GM10266 (cell line): ENCODE results near the gene CSMD2.
"Not testable (repeated sequence)": the region's sequence is repeated elsewhere in the genome, so short reads cannot be mapped to it uniquely, and the experiment has no call there.

Experiments used
- DNase-seq: peaks from one replicate; pipeline ENCODE4 v3.0.0; 2012; ENCODE audit errors: extremely low spot score
- TF ChIP-seq, protein P1 (sequence below): IDR thresholded peaks from 2 replicates; pipeline ENCODE4 v1.5.1; 2012; ENCODE audit warnings: mild to moderate bottlenecking, low read depth; ENCODE audit not compliant: control insufficient read depth, insufficient read depth; ENCODE audit errors: missing control alignments

Gene CSMD2

DNA sequence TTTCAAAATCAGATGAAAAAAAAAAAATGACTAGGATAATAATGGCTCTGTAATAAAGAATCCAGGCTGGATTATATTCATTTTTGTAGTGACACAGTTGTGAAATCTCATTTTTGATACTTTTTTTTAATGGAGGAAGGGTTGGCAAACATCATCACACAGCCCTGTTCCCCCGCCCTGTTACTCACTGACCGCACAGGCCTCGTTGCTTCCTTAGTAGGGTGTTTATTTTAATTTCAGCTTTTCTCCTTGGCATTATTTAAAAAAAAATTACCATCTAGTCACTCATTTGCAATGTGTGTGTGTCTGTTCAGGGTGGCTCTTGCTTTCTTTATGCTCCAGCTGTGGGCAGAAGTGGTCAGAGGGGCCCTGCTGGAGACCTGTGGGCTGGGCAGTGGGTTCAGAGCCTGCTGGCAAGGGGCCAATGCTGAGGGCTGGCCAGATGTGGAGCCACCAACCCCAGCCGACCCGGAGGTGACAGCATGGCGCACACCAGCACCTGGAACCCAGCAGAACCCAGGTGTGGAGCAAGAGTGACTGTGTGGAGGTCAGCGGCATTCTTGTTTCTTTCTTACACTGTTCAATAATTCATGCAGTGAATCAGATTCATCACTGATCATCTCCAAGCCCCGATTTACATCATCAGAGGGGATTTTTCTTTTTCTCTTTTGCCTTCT lies 648.0 kb downstream of the CSMD2 start:
- TF ChIP-seq, protein P1, sequence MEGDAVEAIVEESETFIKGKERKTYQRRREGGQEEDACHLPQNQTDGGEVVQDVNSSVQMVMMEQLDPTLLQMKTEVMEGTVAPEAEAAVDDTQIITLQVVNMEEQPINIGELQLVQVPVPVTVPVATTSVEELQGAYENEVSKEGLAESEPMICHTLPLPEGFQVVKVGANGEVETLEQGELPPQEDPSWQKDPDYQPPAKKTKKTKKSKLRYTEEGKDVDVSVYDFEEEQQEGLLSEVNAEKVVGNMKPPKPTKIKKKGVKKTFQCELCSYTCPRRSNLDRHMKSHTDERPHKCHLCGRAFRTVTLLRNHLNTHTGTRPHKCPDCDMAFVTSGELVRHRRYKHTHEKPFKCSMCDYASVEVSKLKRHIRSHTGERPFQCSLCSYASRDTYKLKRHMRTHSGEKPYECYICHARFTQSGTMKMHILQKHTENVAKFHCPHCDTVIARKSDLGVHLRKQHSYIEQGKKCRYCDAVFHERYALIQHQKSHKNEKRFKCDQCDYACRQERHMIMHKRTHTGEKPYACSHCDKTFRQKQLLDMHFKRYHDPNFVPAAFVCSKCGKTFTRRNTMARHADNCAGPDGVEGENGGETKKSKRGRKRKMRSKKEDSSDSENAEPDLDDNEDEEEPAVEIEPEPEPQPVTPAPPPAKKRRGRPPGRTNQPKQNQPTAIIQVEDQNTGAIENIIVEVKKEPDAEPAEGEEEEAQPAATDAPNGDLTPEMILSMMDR: no peak
- DNase-seq: no peak

DNA sequence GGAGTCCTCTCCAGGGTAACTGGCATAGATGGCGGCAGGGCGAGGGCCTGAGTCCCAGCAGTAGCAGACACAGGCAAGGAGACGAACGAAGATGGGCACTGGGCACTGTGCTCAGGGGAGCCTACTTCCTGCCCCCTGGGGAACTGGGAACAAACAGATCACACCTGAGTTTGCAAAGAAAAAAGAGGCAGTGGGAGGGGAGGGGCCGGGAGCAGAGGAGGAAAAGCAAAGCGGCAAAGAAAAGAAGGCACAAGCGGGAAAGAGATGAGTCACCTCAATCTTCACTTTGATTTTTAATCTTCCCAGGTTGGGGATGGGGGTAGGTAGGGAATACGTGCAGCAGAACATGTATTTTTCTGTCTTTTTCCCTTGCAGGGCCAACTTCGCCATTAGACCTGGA lies 648.6 kb downstream of the CSMD2 start:
- TF ChIP-seq, protein P1: no peak
- DNase-seq: no peak

DNA sequence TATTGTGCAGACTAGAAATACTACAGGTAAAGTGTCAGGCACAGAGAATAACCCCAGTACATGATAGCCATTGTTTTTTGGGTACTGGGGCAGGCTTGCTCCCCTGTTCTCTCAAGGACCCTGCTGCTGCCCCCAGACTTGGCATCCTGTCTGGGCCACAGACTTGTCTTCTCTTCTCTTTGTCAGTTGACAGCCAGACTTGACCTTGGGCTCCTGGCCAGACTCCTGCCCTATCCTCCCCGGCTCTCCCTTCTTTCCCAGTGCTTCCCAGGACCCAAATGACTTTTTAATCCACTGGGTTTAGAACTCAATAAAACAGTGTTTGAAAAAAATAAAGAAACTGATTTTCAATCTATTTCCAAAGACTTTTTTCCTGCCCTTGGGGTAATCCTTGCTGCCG lies 649.4 kb downstream of the CSMD2 start:
- TF ChIP-seq, protein P1: no peak

DNA sequence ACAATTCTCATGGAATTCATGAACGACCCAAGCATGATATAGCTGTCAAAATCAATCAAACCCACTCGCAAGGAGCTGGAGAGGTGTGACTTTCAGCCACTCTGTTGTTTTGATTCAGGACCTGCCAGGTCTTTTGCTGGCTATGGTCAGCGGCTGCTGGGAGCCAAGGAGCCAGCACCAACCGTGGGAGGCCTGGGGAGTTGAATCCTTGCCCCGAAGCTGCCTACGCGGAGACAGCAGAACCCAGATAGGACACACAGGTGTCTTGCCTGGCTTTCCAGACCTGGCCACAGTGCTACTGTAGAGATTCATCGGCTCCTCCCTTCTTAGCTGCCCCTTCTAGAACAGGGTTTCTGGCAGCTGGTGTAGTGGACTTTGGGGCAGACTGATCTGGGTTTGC lies 649.9 kb downstream of the CSMD2 start:
- DNase-seq: no peak
- TF ChIP-seq, protein P1: no peak

More for the DNA sequence above, 649.4 kb downstream of the CSMD2 start:
- DNase-seq: no peak

DNA sequence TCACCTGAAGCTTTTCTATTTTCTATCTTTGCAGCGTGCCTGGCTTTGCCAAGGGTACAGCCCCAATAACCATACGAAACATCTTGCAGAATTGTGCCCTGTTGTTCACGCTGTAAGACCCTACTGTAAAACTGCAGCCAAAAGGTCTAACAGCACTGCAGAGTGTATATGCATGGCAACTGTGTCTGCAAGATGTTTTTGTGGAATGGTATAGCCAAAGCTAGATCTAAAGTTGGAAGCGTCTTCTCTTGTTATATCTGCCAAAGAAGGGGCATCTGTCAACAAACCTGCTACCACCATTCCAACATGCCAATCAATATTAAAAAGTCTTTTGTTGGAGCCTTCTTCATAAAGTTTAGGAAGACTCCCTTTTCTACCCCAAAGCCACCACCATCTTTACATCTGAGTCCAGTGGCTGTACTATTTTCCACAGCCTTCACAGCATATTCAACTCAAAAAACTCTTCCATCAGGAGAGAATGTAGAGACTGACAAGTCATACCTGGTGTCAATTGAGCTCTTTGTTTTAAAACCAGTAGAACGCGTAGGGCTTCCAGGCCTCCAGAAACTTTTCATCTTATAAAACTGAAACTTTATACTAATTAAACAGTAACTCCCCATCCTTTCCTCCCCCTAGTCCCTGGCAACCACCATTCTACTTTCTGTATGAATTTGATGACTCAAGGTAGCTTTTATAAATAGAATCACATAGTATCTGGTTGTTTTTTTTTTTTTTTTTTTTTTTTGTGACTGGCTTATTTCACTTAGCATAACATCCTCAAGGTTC lies 652.6 kb downstream of the CSMD2 start:
- no peak for DNase-seq
- TF ChIP-seq, protein P1: no peak

DNA sequence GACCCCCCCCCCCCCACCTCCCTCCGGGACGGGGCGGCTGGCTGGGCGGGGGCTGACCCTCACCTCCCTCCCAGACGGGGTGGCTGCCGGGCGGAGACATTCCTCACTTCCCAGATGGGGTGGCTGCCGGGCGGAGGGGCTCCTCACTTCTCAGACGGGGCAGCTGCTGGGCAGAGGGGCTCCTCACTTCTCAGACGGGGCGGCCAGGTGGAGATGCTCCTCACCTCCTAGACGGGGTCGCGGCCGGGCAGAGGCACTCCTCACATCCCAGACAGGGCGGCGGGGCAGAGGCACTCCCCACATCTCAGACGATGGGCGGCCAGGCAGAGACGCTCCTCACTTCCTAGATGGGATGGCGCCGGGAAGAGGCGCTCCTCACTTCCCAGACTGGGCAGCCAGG lies 655.8 kb downstream of the CSMD2 start:
- DNase-seq: not testable (repeated sequence)

DNA sequence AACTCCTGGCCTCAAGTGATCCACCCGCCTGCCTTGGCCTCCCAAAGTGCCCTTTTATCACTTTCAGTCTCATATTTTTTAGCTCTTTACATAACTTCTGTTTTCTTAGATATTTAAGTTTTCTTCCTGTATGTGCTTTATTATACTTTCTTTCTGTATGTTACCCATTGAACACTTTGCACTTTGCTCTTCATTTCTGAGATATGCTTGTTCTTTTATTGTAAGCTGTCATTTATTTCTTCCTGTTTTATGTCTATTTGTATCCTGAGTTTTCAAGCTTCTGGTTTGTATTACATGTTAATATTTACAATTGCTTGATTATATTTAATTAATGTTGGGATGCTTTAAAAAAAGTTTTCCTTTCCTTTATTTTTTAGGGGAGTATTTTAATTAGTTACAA lies 656.9 kb downstream of the CSMD2 start:
- TF ChIP-seq, protein P1: no peak
- DNase-seq: no peak
